Epidermal melanocyte (primary cell): Measurements from ENCODE around the gene CPLANE1.
"Not testable (repeated sequence)": the region's sequence is repeated elsewhere in the genome, so short reads cannot be mapped to it uniquely, and the experiment has no call there.

Experiments
- DNase-seq: peaks from one replicate; pipeline ENCODE4 v3.0.0; 2011; ENCODE audit warnings: low spot score; ENCODE audit not compliant: insufficient read length

Gene CPLANE1

GRCh38 chr5:37208883-37209797 is 40.0 kb downstream of the CPLANE1 start:
- DNase-seq: no peak

DNA sequence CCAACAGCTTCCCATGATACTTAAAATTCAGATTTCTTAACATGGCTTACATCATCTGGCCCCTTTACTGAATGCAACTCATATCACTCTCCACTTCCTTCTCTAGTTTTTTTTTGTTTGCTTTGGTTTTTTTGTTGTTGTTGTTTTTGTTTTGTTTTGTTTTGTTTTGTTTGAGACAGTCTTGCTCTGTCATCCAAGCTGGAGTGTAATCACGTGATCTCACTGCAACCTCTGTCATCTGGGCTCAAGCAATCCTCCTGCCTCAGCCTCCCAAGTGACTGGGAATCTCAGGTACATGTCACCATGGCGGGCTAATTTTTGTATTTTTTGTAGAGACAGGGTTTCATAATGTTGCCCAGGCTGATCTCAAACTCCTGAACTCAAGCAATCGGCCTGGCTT is 41.4 kb downstream of the CPLANE1 start:
- no peak for DNase-seq

DNA sequence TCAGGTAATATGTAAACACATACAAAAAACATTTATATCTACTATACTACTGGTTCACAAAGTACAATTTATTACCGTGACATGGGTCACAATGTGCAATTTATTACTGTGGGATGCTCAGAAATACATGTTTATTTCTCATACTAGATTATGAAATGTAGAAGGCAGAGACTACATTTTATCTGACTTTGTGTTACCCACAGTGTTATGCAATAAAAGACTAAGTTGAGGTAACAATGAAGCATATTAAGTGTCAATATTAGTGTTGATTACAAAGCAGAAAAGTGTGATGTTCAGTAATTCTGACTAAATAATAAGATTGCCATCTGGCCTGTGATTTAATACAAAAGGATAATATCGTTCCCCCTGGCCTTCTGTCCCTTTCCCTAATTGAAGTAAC is 42.4 kb downstream of the CPLANE1 start:
- no peak for DNase-seq

DNA sequence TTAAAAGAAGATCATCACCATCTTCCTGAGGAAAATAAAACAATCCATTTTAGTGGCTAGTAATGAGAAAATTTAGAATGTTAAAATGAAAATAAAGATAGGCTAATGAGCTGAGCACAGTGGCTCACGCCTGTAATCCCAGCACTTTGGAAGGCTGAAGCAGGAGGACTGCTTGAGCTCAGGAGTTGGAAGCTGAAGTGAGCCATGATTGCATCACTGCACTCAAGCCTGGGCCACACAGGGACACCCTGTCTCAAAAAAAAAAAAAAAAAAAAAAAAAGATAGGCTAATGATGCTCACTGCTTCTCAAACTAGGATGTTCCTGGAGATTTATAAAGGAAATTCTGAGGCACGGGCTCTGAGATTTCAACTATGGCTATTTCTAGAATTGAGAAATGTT is 50.3 kb downstream of the CPLANE1 start:
- no peak for DNase-seq

DNA sequence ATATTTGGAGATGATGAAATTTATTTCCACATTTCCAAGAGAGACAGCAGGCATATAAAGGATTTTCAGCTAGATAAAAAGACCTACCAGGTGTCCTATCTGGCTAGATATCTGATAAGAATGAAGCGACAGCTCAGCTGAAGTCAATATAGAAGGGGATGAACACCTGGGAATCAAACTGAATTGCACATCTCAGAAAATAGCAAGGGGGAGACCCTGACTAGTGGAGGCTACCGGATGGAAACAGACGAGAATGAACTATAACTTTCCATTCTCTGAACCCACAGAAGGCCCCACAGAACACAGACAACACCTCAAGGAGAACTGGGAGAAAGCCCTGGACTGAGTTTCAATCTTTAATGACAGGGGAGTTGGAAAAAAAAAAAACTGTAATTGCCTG is 51.1 kb downstream of the CPLANE1 start:
- no peak for DNase-seq

DNA sequence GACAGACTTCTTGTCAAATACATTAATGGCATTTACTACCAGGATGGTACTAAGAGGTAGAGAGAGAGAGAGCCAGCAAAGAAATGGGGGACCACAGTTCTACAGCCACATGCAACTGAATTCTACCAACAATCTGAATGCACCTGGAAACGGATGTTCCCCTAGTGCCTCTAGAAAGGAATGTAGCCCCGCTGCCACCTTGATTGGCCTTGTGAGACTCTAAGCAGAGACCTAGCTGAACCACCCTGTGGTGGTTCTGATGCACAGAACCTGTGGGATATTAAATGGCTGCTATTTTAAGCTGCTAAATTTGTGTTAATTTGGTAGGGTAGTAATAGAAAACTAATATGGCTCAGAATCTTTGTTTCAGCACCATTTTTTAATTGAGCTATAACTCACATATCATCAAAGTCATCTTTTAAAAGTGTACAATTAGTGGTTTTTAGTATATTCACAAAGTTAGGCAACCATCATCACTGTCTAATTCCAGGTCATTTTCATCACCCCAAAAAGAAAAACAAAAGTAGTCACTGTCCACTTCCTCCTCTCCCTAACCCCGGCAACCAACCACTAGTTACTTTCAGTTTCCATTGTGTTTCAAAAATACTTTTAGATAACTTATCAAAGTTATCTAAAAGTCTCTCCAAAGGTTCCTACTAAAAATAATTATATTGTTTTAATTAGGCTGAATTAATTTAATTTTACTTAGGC is 51.7 kb downstream of the CPLANE1 start:
- DNase-seq: no peak

DNA sequence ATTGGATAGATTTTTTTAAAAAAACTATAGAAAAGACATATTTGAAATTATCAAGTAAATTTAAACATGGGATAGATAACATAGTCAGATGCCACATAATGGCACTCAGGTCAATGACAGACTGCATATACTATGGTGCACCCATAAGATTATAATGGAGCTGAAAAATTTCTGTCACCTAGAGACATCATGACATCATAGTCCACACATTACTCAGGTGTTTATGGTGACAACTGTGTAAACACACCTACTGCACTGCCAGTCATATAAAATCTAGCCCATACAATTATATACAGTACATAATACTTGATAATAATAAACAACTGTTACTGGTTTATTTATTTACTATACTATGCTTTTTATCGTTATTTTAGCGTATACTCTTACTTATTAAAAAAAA is 58.6 kb downstream of the CPLANE1 start:
- DNase-seq: no peak

GRCh38 chr5:37189355-37189754 is 59.8 kb downstream of the CPLANE1 start:
- no peak for DNase-seq

GRCh38 chr5:37187465-37187977 is 61.7 kb downstream of the CPLANE1 start:
- DNase-seq: no peak

DNA sequence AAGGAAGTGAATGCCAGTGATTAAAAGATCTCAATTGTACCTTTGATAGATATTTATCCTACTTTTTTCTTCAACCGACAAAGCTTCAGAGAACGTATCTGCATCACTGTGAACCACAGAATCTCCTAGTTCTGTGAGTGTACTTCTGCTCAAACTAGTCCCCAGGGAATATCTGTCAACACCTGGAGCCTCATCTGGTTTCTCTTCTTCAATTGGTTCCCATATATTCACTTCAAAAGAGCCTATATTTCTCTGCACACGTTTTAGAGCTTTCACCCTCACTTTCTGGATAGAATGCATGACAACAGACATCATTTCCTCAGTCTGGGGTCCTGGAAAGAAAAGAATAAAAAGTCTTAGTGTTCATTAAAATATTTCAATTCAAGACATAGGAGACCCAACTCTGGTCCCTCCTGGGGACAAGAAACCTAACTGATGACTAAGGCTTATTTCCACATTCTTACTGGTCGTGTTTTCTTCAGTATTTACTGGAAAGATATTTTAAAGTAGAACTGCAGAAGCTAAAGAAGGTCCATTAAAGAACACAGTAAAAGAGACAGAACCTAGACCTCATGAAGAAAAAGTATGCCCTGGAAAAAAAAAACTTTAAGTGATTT is 64.3 kb downstream of the CPLANE1 start:
- no peak for DNase-seq

DNA sequence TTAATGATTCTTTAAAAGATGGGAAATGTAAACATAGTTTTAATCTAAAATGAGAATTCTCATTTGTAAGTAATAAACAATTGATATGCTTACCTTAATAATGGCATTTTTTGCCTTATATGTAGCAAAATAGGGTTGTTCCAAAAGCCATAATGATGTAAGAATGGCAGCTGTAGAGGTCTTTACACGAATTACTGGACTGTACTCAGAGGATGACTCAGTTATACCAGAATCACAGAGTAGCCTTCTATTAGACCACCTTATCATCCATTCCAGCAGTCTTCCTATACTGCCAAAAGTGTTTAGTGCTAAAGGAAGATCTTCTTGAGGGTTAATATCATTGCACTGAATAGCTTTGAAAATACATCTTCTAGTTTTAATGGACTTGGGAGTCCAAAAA is 66.5 kb downstream of the CPLANE1 start:
- DNase-seq: no peak

DNA sequence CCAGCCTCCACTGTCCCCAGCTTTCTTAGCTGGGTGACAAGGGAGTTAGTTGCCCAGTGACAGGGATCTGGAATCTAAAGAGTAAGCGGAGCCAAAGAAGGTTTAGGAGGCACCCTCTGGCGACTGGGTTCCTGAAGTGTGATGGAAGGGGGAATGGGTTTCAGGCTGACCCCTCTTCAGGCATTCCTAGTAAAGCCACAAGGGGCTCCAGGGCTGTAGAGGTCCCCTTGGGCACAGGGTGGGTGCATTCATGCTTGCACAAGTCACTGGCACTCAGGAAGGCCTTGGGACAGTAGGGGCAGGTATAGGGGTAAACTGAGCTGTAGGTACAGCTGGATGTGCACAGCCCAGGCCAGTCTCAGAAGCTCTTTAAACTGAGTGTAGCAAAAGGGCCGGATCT is 74.2 kb downstream of the CPLANE1 start:
- no peak for DNase-seq

- DNase-seq: no peak
Measured at GRCh38 chr5:37172957-37173356, 76.2 kb downstream of the CPLANE1 start.

DNA sequence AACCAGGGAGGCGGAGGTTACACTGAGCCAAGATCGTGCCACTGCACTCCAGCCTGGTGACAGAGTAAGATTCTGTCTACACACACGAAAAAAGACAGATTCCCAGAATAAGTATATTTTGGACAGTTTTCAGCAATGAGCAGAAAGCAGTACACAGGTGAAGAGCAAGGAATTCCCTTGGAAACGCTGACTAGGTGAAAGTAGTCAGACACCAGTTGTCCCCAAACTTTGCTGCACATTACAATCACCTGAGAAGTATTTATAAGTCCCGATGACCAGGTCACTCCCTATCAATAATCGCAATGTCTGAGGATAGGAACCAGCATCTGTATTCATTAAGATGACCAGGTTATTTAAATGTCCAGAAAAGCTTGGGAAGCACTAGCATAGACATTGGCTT is 78.3 kb downstream of the CPLANE1 start:
- no peak for DNase-seq

GRCh38 chr5:37166197-37166596 is 83.0 kb downstream of the CPLANE1 start:
- no peak for DNase-seq

DNA sequence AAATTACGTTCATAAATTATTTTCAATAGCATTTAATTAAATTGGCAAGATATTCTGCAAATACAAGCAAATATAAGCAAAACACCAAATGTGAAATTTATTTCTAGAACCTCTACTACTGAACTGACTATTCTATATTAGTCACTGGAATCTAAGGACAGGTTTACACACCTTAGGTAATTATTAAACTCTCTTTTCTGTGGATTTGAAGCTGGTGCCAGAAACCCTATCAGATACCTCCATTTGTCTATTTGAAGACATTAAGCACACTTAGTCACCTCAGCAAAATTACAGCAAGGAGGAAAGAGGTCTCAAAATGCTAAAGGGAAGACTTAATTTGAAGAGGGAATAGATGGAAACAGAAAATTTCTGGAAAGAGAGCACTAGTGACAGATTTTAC is 83.4 kb downstream of the CPLANE1 start:
- no peak for DNase-seq

DNA sequence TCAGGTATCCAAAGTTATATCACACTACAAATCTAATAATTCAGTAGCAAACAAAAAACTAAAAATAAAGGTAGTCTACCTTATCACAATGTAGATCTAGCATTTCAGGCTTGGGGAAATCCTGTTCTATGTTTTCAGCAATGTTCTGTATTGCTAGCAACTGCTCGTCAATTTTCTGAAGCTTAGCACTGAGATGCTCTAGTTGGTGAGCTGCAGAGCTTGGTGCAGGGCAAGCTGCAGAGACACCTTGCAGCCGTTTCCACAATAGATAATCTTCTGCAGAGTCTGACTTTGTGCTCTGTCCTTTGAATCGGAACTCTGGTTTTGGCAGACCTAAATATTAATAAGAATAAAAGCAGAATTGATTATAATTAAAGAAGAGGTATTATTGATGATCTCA is 95.5 kb downstream of the CPLANE1 start:
- DNase-seq: no peak

DNA sequence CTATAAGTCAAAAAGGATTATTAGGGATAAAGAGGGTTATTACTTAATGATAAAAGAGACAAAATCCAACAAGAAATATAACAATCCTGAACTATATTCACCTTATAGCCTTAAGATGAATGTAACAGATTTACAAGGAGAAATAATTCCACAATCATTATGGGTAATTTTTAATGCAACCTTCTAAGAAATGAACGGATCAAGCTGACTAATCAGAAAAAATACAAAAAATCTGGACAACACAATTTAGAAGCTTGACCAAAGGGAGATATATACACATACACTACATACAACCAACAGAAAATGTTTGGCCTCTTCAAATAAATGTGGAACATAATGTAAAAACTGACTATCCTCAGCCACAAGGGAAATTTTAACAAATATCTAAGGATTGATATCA is 102.3 kb downstream of the CPLANE1 start:
- no peak for DNase-seq

DNA sequence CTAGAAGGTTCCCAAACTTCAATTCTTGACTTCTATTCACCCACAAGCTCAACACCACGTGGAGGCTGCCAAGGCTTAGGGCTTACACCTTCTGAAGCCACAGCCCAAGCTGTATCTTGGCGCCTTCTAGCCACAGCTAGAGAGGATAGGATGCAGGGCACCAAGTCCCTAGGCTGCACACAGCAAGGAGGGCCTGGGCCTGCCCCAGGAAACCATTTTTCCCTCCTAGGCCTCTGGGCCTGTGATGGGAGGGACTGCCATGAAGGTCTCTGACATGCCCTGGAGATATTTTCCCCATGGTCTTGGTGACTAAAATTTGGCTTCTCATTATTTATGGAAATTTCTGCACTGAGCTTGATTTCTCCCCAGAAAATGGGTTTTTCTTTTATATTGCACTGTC is 112.5 kb downstream of the CPLANE1 start:
- no peak for DNase-seq

DNA sequence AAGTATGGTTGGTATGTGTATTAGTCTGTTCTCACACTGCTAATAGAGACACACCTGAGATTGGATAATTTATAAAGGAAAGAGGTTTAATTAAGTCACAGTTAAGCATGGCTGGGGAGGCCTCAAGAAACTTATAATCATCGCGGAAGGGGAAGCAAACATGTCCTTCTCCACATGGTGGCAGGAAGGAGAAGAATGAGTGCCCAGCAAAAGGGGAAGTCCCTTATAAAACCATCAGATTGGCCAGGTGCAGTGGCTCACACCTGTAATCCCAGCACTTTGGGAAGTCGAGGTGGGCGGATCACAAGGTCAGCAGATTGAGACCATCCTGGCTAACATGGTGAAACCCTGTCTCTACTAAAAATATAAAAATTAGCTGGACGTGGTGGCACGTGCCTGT is 113.9 kb downstream of the CPLANE1 start:
- DNase-seq: not testable (repeated sequence)

GRCh38 chr5:37133939-37134338 is 115.2 kb downstream of the CPLANE1 start:
- DNase-seq: no peak

DNA sequence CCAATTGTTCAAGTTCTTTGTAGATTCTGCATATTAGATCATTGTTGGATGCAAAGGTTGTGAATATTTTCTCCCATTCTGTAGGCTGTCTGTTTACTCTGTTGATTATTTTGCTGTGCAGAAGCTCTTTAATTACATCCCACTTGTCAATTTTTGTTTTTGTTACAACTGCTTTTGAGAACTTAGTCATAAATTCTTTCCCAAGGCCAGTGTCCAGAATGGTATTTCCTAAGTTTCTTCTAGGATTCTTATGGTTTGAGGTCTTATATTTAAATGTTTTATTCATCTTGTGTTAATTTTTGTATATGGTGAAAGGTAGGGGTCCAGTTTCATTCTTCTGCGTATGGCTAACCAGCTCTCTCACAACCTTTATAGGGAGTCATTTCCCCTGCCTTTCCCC is 116.5 kb downstream of the CPLANE1 start:
- DNase-seq: no peak
